Posterior vena cava (tissue), 2 donors: ENCODE results near the gene PRELP. TPM values are rescaled to one million over a fixed set of nuclear protein-coding genes. Genes with fewer than 3 reads are reported as not detected.

Source experiments
- DNase-seq: peaks from one replicate; pipeline ENCODE4 v3.0.0-alpha.2; 2020; ENCODE audit warnings: low spot score
- intact Hi-C, 2 donors: fragments of 100-400 bp; cut with DNase I; formaldehyde crosslinking; loops; one replicate each; pipeline versions ENCODE4 v1.14.1 to v1.14.2; 2022 to 2023
- total RNA-seq, 2 donors: library from RNA; stranded (reverse); fragmentation: NEBNext Ultra II Directional; extraction: Animal tissue kit (Norgen Biotek cat#: 25700); gene quantifications; one replicate each; pipeline ENCODE4 v1.2.1, GENCODE V29; 2021
- donor health status: DM: yes; HTN: yes; CAD: no.
- donor health status: DM: yes; HTN: yes; CAD: no.

The PRELP gene
- total RNA-seq, 2 donors from 2014 or later, result 172 to 283 TPM

DNA sequence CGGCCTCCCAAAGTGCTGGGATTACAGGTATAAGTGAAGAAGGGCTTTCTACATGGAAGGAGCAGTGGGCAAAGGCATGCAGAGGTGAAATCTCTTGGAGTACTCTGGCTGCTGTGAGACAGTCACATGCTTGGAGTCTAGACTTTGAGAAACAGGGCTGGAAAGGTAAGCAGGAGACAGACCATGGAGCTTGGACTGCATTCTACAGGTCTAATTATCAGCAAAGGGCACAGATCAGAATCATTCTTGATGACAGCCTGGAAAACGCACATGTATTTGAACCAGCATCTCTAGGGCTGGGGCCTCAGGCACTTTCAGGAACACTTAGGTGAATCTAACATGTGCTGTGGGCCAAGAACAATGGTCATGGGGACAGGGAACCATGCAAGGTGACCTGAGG is 7.3 kb upstream of the PRELP start:
- no peak for DNase-seq
- intact Hi-C loops, result no loop called here

DNA sequence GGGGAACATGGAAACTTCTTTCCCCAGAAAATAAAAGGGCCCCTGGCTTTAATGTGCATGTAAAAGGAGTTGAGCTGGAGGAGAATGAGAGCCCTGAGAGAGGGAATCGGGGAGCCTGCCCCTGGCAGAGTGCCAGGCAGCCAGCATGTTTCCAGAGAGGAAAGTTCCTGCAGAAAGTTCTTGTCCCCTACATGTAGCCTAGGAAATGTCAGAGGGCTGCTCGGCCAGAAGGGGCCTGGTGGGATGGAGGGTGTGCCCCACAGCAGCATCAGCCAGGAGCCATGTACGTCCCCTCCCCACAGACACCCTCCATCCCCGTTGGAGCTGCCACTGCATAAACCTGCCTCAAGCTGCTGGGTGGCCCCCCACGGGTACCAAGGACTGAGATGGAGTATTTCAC is 5.4 kb upstream of the PRELP start:
- DNase-seq, result no peak
- intact Hi-C loops, result loop anchor here in 1 of 2 donors (5.0 to 10.0 kb wide), 2 partner anchors 195 to 1587 kb away; no protein-coding TSS in a partner anchor

GRCh38 chr1:203471841-203472240 is 3.8 kb upstream of the PRELP start:
- intact Hi-C loops, result loop anchor here in 1 of 2 donors (5.0 to 10.0 kb wide), 2 partner anchors 197 to 1585 kb away; no protein-coding TSS in a partner anchor
- no peak for DNase-seq

- intact Hi-C loops, result loop anchor here in 1 of 2 donors (5.0 to 10.0 kb wide), 2 partner anchors 198 to 1584 kb away; no protein-coding TSS in a partner anchor
- no peak for DNase-seq
These were observed 2.3 kb upstream of the PRELP start for GRCh38 chr1:203473281-203473680.

DNA sequence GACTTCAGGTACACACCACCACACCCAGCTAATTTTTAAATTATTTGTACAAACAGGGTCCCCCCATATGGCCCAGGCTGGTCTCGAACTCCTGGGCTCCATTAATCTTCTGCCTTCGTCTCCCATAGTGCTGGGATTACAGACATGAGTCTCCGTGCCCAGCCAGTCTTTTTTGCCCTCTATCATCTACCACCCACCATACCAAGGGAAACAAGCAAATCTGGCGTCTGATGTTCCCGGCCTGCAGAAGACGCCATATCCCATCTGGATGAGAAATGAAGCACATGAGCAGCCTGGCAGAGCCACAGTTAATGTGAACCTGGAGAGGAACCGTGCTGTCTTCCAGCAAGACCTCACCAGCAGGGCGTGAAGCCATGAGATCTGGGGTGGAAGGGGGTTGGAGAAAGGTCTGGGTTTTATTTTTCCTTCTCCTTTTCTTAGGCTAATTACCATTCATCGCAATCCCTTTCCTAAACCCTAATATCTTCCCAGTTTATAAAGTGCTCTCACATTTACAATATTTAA is 1.8 kb upstream of the PRELP start:
- intact Hi-C loops, result loop anchor here in 1 of 2 donors (5.0 to 10.0 kb wide), 2 partner anchors 199 to 1583 kb away; no protein-coding TSS in a partner anchor

GRCh38 chr1:203476216-203476814 is 709 bp downstream of the PRELP start:
- intact Hi-C loops, result loop anchor here (2.0 to 10.0 kb wide), 2 partner anchors 134 to 202 kb away; no protein-coding TSS in a partner anchor
- DNase-seq, result no peak

More for the DNA sequence above, 1.8 kb upstream of the PRELP start:
- no peak for DNase-seq

- DNase-seq, result no peak
- intact Hi-C loops, result loop anchor here (2.0 to 10.0 kb wide), 2 partner anchors 135 to 203 kb away; no protein-coding TSS in a partner anchor
These were observed 2.1 kb downstream of the PRELP start for GRCh38 chr1:203477748-203478147.

DNA sequence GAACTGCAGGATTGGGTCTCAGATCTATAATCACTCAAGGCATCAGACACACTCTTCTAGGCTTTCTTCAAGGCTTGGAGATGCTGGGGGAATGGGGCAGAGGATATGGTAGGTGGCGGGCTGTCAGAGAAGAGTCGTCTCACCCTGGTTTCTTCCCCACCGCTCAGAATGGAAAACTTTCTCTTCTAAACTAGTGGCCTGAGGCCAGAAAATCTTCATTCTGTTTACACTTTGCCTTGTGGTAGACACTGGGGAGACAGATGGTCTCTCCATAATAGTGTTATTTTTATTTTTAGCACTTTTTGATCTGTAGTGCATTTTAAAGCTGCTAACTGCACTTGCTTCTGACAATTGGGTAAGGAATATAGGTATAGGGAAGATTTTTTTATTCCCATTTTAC is 2.6 kb downstream of the PRELP start:
- DNase-seq, result no peak
- intact Hi-C loops, result loop anchor here in 1 of 2 donors (10.0 kb wide), 1 partner anchor 203 kb away; no protein-coding TSS in a partner anchor

- DNase-seq, result no peak
- intact Hi-C loops, result loop anchor here in 1 of 2 donors (10.0 kb wide), 1 partner anchor 204 kb away; no protein-coding TSS in a partner anchor
These were observed 3.4 kb downstream of the PRELP start for GRCh38 chr1:203478986-203479385.

- DNase-seq, result no peak
- intact Hi-C loops, result loop anchor here in 1 of 2 donors (10.0 kb wide), 1 partner anchor 205 kb away; no protein-coding TSS in a partner anchor
These were observed 4.0 kb downstream of the PRELP start for GRCh38 chr1:203479646-203480045.

DNA sequence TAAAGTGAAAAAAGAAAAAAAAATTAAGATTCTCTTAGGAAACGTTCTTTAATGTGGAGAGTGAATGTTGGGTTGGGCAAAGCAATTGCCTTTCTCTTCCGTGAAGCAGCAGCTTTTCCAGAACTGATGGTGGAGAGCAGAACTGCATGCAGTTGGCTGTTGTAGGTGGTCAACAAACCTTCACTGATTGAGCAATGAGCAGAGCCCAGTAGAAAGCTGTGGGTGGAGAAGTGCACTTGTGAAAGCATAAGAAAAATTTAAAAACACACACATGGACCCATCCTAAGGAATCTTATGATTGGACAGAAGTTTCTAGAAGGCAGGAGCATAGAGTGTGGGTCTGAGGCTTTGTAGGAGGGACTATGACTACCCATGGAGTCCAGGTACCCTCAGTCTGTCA is 4.5 kb downstream of the PRELP start:
- no peak for DNase-seq
- intact Hi-C loops, result no loop called here

DNA sequence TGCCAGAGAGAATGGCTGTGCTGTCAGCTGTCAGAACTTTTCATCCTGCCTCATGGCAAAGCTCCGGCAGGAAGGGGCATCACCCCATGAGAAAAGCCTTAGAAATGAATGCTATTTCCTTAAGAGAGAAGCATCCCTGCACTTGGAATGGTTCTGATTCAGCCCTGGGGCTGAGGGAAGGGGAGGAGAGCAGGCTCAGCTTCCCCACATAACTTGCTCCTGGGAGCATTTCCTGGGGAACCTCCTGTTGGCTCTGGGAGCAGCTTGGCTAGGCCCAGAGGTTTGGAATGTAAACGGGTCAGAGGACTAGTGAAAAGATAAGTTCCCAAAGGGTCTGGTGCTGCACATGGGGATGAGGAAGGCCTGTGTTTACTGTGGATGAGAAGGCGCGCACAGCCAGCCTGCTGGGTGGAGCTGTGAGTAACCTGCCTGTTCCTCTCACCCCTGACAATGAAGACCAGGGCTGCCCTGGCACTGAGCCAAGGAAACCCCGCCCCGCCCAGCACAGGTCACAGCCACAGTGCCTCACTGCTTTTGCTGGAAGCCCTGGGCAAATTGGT is 5.0 kb downstream of the PRELP start:
- intact Hi-C loops, result no loop called here
- DNase-seq, result no peak

GRCh38 chr1:203481196-203481595 is 5.6 kb downstream of the PRELP start:
- no peak for DNase-seq
- intact Hi-C loops, result no loop called here

DNA sequence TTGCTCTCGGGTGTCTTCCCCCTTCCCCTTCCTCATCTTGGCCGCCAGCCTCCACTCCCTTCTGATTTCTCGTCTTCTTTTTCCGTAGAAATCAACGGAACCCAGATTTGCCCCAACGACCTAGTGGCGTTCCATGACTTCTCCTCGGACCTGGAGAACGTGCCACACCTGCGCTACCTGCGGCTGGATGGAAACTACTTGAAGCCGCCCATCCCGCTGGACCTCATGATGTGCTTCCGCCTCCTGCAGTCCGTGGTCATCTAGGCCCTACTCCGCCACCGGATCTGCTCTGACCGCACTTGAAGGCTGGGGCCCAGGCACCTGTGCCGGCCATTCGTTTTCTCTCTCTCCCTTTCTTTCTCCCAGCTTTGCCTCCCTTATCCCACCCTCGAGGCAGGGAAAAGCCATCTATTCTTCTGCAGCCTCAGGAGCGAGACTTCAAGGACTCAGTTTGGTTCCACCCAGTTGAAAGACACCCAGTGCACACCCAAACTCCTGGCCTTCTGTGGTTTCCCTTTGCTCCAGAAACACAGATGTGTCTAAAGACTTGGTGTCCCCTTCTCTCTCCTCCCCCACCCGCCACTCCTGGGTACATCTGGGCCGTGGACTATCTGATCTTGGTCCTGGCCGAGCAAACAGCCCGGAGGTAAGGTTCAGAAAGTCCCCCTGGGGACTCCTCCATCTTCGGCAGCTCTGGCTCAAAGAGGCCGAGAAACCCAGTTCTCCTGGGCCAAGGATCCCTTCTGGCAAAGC is 11.2 kb downstream of the PRELP start:
- intact Hi-C loops, result loop anchor here (2.0 to 5.0 kb wide), 4 partner anchors 44 to 146 kb away; no protein-coding TSS in a partner anchor
- DNase-seq, result no peak

GRCh38 chr1:203488539-203488938 is 12.9 kb downstream of the PRELP start:
- DNase-seq, result no peak
- intact Hi-C loops, result loop anchor here (2.0 to 5.0 kb wide), 4 partner anchors 46 to 150 kb away; no protein-coding TSS in a partner anchor

DNA sequence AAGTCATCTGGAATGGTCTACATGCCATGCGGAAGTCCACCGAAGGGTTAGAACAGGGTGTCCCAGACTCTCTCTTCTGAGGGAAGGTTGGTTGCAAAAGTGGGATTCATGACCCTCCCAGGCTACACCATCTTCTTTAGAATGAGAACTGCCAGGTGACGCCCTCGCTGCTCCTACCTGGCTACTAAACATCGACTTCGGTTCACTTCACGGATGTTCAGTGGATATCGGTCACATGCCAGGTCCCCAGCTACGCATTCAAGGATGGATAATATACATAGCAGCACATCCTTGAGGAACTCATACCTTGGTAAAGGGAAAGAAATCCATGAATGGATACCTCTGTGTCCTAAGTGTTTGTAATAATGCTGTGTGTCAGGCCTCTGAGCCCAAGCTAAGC is 15.0 kb downstream of the PRELP start:
- no peak for DNase-seq
- intact Hi-C loops, result no loop called here

DNA sequence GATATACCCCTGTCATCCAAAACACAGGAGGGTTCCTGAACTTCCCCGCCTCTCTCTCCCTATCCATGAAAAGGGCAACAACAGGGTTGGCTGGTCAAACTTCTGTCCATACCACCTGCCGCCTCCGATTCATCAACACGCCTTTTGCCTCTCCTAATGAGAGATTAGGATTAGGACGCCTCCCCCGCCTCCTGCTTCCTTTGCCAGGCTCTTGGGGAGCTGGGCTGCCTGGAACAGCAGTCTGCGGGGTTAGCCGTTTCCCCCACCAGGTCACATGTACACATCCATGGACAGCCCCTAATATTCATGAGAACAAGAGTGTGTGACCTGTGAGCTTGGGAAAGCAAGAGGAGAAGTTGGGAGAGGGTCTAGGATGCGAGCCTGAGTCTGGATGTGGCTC is 16.1 kb downstream of the PRELP start:
- intact Hi-C loops, result no loop called here
- DNase-seq, result no peak

GRCh38 chr1:203492082-203492747 is 16.6 kb downstream of the PRELP start:
- no peak for DNase-seq
- intact Hi-C loops, result no loop called here

DNA sequence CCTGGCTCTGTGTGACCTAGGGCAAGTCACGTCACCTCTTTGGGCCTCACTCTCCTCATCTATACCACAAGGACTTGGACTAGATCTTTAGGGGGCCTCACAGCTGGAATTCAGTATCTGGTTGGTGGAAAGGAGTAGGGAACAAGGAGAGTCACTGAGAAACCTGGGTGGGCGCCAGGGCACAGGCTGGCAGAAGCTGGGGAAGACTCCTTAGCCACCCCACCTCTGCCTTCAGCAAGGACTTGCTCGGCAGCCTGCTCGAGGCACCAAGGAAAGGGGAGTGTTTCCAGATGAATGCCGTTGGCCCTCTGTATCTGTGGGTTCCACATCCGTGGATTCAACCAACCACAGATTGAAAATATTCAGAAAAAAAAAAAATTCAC is 17.1 kb downstream of the PRELP start:
- intact Hi-C loops, result no loop called here

More for the DNA sequence above, 17.1 kb downstream of the PRELP start:
- DNase-seq, result no peak
